Panc1 (cell line): ENCODE results near the gene CTSK. TPM values are rescaled to one million over a fixed set of nuclear protein-coding genes. Genes with fewer than 3 reads are reported as not detected.

Experiments used
- ATAC-seq: fragments of 200-7000 bp; cut with Tn5 transposase; 2 replicates; pipeline ENCODE4 v1.9.1; 2020; ENCODE audit warnings: mild to moderate bottlenecking, moderate library complexity
- BruUV-seq: library from RNA; stranded (reverse); fragments of 400-500 nt; replicated peaks from 2 replicates; lab custom pipeline; 2021; lab: Mats Ljungman, UMichigan
- CTCF ChIA-PET: fragments of 300-600 bp; sonication (Branson Sonifier 250); formaldehyde crosslinking; loops from one replicate; lab custom pipeline; 2022; ENCODE audit warnings: antibody characterized with exemption; lab: Charles Lee
- POLR2A ChIA-PET: fragments of 300-600 bp; sonication (Branson Sonifier 250); formaldehyde crosslinking; loops from one replicate; lab custom pipeline; 2022; ENCODE audit warnings: antibody characterized with exemption; lab: Charles Lee
- DNase-seq: peaks from one replicate; pipeline ENCODE4 v3.0.0-alpha.2; 2010; ENCODE audit warnings: low read depth, low spot score
- H3K27ac ChIP-seq: 2 replicates; pipeline ENCODE4 v1.5.1; 2011; ENCODE audit warnings: mild to moderate bottlenecking, low read length, inconsistent platforms
- H3K27me3 ChIP-seq: fragments of 200-500 bp; sonication (Bioruptor generic); 2 replicates; pipeline ENCODE4 v1.6.0; 2014; ENCODE audit warnings: low read length, inconsistent platforms; ENCODE audit not compliant: control insufficient read depth, insufficient read depth
- H3K36me3 ChIP-seq: fragments of 200-500 bp; sonication (Bioruptor generic); 2 replicates; pipeline ENCODE4 v1.5.1; 2014; ENCODE audit warnings: inconsistent platforms, mild to moderate bottlenecking, low read length, moderate library complexity; ENCODE audit not compliant: control insufficient read depth, insufficient read depth
- H3K4me1 ChIP-seq: 2 replicates; pipeline ENCODE4 v1.5.1; 2011; ENCODE audit warnings: inconsistent platforms, mild to moderate bottlenecking, low read length, moderate library complexity; ENCODE audit not compliant: control insufficient read depth, insufficient read depth
- H3K4me3 ChIP-seq, 2 experiments: 2 replicates each; pipeline ENCODE4 v1.5.1; 2011 to 2012; ENCODE audit warnings: low read depth in 2 of 2, low read length in 2 of 2, mild to moderate bottlenecking in 2 of 2, inconsistent platforms in 1 of 2, moderate library complexity in 1 of 2
- H3K9me3 ChIP-seq: fragments of 200-500 bp; sonication (Bioruptor generic); 2 replicates; pipeline ENCODE4 v1.5.1; 2014; ENCODE audit warnings: low read depth, mild to moderate bottlenecking, inconsistent platforms, low read length, moderate library complexity; ENCODE audit not compliant: control insufficient read depth, insufficient read depth
- CTCF ChIP-seq: fragments of 450-650 bp; IDR thresholded peaks from 2 replicates; pipeline ENCODE4 v1.5.1; 2017; ENCODE audit warnings: mild to moderate bottlenecking
- POLR2AphosphoS5 ChIP-seq: IDR thresholded peaks from 2 replicates; pipeline ENCODE4 v1.6.1; 2012; ENCODE audit warnings: mild to moderate bottlenecking, low read depth, low read length, moderate library complexity
- REST ChIP-seq, 2 experiments: IDR thresholded peaks; 2 replicates each; pipeline ENCODE4 v1.6.1; 2011 to 2012; ENCODE audit warnings: low read depth in 2 of 2, control low read depth in 1 of 2, low read length in 1 of 2, mild to moderate bottlenecking in 1 of 2, moderate library complexity in 1 of 2; ENCODE audit not compliant: insufficient read depth in 1 of 2
- SIN3A ChIP-seq: IDR thresholded peaks from 2 replicates; pipeline ENCODE4 v1.6.1; 2012; ENCODE audit warnings: low read depth, mild to moderate bottlenecking, low read length, moderate library complexity, borderline replicate concordance; ENCODE audit not compliant: insufficient read depth
- TCF7L2 ChIP-seq: IDR thresholded peaks from 2 replicates; pipeline ENCODE4 v1.6.1; 2011; ENCODE audit warnings: mild to moderate bottlenecking, low read depth, low read length, inconsistent platforms
- in situ Hi-C: cut with HindIII; loops from 2 replicates; pipeline ENCODE4 v1.10.0; 2016; ENCODE audit warnings: low sequenced_read_pairs, low pct_unique_long_range_greater_than_20kb
- intact Hi-C: fragments of 100-400 bp; cut with micrococcal nuclease; formaldehyde crosslinking; loops from one replicate; pipeline ENCODE4 v1.10.0; 2022; ENCODE audit not compliant: unreplicated experiment
- total RNA-seq: library from RNA; stranded (reverse); gene quantifications from one replicate; pipeline ENCODE4 v1.2.1, GENCODE V29; 2021; ENCODE audit not compliant: unreplicated experiment

The CTSK gene
- total RNA-seq, 1 experiment from 2014 or later, result 4.4 TPM

GRCh38 chr1:150751443-150751842 is 56.6 kb downstream of the CTSK start:
- ATAC-seq (no peak), DNase-seq (no peak)
- no TSS peak for BruUV-seq
- H3K27ac ChIP-seq, result no peak overlapping the region
- TF ChIP-seq TCF7L2 (no peak), SIN3A (no peak), CTCF (no peak), REST (IDR thresholded peaks at IDR 0.05; ENCODE audit: insufficient read depth in 1 of 2, low read depth in 2 of 2, low read length in 1 of 2) (no peak), POLR2AphosphoS5 (no peak)
- H3K36me3 ChIP-seq, result no peaks in the 10 kb centered on the region
- in situ Hi-C loops, result no loop called here
- H3K27me3 ChIP-seq, result no peaks in the 10 kb centered on the region
- intact Hi-C loops, result no loop called here
- H3K9me3 ChIP-seq, result no peaks in the 10 kb centered on the region
- ChIA-PET CTCF (no interaction called here), POLR2A (no interaction called here)
- H3K4me3 ChIP-seq, result no peak overlapping the region
- no peaks in the 10 kb centered on the region for H3K4me1 ChIP-seq

GRCh38 chr1:150749720-150750311 is 58.2 kb downstream of the CTSK start:
- no TSS peak for BruUV-seq
- TF ChIP-seq POLR2AphosphoS5, result no peak
- TF ChIP-seq REST (IDR thresholded peaks at IDR 0.05; ENCODE audit: insufficient read depth in 1 of 2, low read depth in 2 of 2, low read length in 1 of 2), result no peak
- no peak for TF ChIP-seq SIN3A
- no peak for TF ChIP-seq TCF7L2
- no peak for TF ChIP-seq CTCF
- in situ Hi-C loops, result no loop called here
- CTCF ChIA-PET, result no interaction called here
- Histone ChIP-seq H3K9me3 (no peaks in the 10 kb centered on the region), H3K27ac (no peak overlapping the region), H3K4me3 (no peak overlapping the region), H3K27me3 (no peaks in the 10 kb centered on the region), H3K36me3 (no peaks in the 10 kb centered on the region), H3K4me1 (no peaks in the 10 kb centered on the region)
- DNase-seq (no peak), ATAC-seq (no peak)
- POLR2A ChIA-PET, result no interaction called here
- intact Hi-C loops, result no loop called here
